H1 (cell line): ENCODE data around the gene MYH7. TPM values are rescaled to one million over a fixed set of nuclear protein-coding genes. Genes with fewer than 3 reads are reported as not detected.

Experiments
- CTCF ChIA-PET: fragments of 300-600 bp; sonication (Branson Sonifier 250); formaldehyde crosslinking; loops from one replicate; lab custom pipeline; 2021; ENCODE audit not compliant: partially characterized antibody; lab: Charles Lee
- POLR2A ChIA-PET: fragments of 300-600 bp; sonication (Branson Sonifier 250); formaldehyde crosslinking; loops from one replicate; lab custom pipeline; 2021; ENCODE audit warnings: inconsistent platforms; ENCODE audit not compliant: partially characterized antibody; lab: Charles Lee
- DNase-seq, 2 experiments: peaks; one replicate each; pipeline versions ENCODE4 v3.0.0 to v3.0.0-alpha.2; 2010 to 2022; ENCODE audit warnings: low spot score in 2 of 2, low read depth in 1 of 2, mixed read lengths in 1 of 2
- FAIRE-seq: peaks from 2 replicates; lab custom pipeline; 2011; peaks lifted over from hg19 to GRCh38; lab: Jason Lieb, UNC
- H2AFZ ChIP-seq: 2 replicates; pipeline ENCODE4 v1.8.1; 2012; ENCODE audit warnings: low read length, inconsistent platforms
- H2AK5ac ChIP-seq: 2 replicates; pipeline ENCODE4 v1.6.1; 2013; ENCODE audit warnings: low read depth, low read length
- H2BK120ac ChIP-seq: replicated peaks from 2 replicates; pipeline ENCODE3; 2013; ENCODE audit warnings: low read depth, low read length, inconsistent platforms
- H2BK12ac ChIP-seq: 2 replicates; pipeline ENCODE4 v1.6.1; 2013; ENCODE audit warnings: low read depth, low read length
- H2BK15ac ChIP-seq: 2 replicates; pipeline ENCODE4 v1.6.1; 2013; ENCODE audit warnings: low read length
- H2BK20ac ChIP-seq: 2 replicates; pipeline ENCODE4 v1.6.1; 2013; ENCODE audit warnings: low read length
- H2BK5ac ChIP-seq: 2 replicates; pipeline ENCODE4 v1.6.1; 2013; ENCODE audit warnings: low read depth, low read length
- H3K14ac ChIP-seq: 2 replicates; pipeline ENCODE4 v1.6.1; 2013; ENCODE audit warnings: inconsistent platforms; ENCODE audit not compliant: insufficient read length
- H3K18ac ChIP-seq: 2 replicates; pipeline ENCODE4 v1.6.1; 2013; ENCODE audit warnings: low read length; ENCODE audit errors: extremely low read depth
- H3K23ac ChIP-seq: 2 replicates; pipeline ENCODE4 v1.6.1; 2013; ENCODE audit warnings: inconsistent platforms; ENCODE audit not compliant: insufficient read length
- H3K23me2 ChIP-seq: 2 replicates; pipeline ENCODE4 v1.6.1; 2013; ENCODE audit warnings: low read depth, low read length
- H3K27ac ChIP-seq: 2 replicates; pipeline ENCODE4 v1.6.1; 2011; ENCODE audit warnings: low read depth, low read length, inconsistent platforms
- H3K27me3 ChIP-seq, 4 experiments: replicated peaks in 1 of 4; 1 replicate in 1 of 4; 2 replicates in 3 of 4; pipeline versions ENCODE4 v1.6.1 to v1.8.1; 2011 to 2013; ENCODE audit warnings: low read length in 3 of 4, mild to moderate bottlenecking in 3 of 4, inconsistent platforms in 2 of 4, mixed read lengths in 2 of 4, moderate library complexity in 1 of 4; ENCODE audit not compliant: control insufficient read depth in 3 of 4, insufficient read depth in 3 of 4; ENCODE audit errors: extremely low read depth in 1 of 4
- H3K36me3 ChIP-seq, 4 experiments: 2 replicates each; pipeline versions ENCODE4 v1.6.1 to v1.8.1; 2011 to 2013; ENCODE audit warnings: mild to moderate bottlenecking in 4 of 4, low read length in 3 of 4, moderate library complexity in 2 of 4, control low read depth in 1 of 4, inconsistent platforms in 1 of 4; ENCODE audit not compliant: insufficient read depth in 4 of 4, control insufficient read depth in 2 of 4
- H3K4ac ChIP-seq: replicated peaks from 2 replicates; pipeline ENCODE3; 2013; ENCODE audit warnings: low read length, low read depth, mixed read lengths, inconsistent platforms; ENCODE audit not compliant: insufficient read length
- H3K4me1 ChIP-seq, 4 experiments: replicated peaks in 1 of 4; 1 replicate in 1 of 4; 2 replicates in 3 of 4; pipeline versions ENCODE4 v1.6.1 to v1.8.1; 2011 to 2013; ENCODE audit warnings: low read length in 3 of 4, inconsistent platforms in 2 of 4, mixed read lengths in 1 of 4; ENCODE audit not compliant: insufficient read depth in 4 of 4, control insufficient read depth in 3 of 4
- H3K4me2 ChIP-seq, 2 experiments: 2 replicates each; pipeline versions ENCODE4 v1.6.1 to v1.8.1; 2011 to 2013; ENCODE audit warnings: low read depth in 2 of 2, low read length in 2 of 2, control low read depth in 1 of 2, inconsistent platforms in 1 of 2, mild to moderate bottlenecking in 1 of 2; ENCODE audit not compliant: insufficient read depth in 1 of 2
- H3K4me3 ChIP-seq, 4 experiments: fragments of 200-600, 300-600 bp in 1 of 4; sonication (generic), shearing (Covaris generic), sonication (Bioruptor Twin) in 1 of 4; 2 replicates each; pipeline versions ENCODE4 v1.5.1 to v1.8.1; 2011 to 2016; ENCODE audit warnings: low read length in 4 of 4, low read depth in 3 of 4, control low read depth in 2 of 4, inconsistent platforms in 2 of 4, mild to moderate bottlenecking in 2 of 4, mixed read lengths in 1 of 4, moderate library complexity in 1 of 4; ENCODE audit not compliant: insufficient read depth in 2 of 4; ENCODE audit errors: extremely low read depth in 1 of 4
- H3K56ac ChIP-seq: replicated peaks from 2 replicates; pipeline ENCODE3; 2013; ENCODE audit warnings: low read depth, mild to moderate bottlenecking, mixed read lengths, low read length, inconsistent platforms; ENCODE audit not compliant: insufficient read length
- H3K79me1 ChIP-seq: 2 replicates; pipeline ENCODE4 v1.6.1; 2013; ENCODE audit warnings: low read depth, low read length, control low read depth
- H3K79me2 ChIP-seq, 2 experiments: 2 replicates each; pipeline versions ENCODE4 v1.6.1 to v1.8.1; 2012 to 2013; ENCODE audit warnings: low read length in 2 of 2, mild to moderate bottlenecking in 2 of 2, inconsistent platforms in 1 of 2; ENCODE audit not compliant: insufficient read depth in 2 of 2, control insufficient read depth in 1 of 2
- H3K9ac ChIP-seq, 4 experiments: replicated peaks in 1 of 4; 1 replicate in 1 of 4; 2 replicates in 3 of 4; pipeline versions ENCODE4 v1.6.1 to v1.8.1; 2011 to 2013; ENCODE audit warnings: low read depth in 3 of 4, low read length in 3 of 4, control low read depth in 2 of 4, mild to moderate bottlenecking in 2 of 4, moderate library complexity in 2 of 4, inconsistent platforms in 1 of 4; ENCODE audit errors: extremely low read depth in 1 of 4
- H3K9me3 ChIP-seq, 2 experiments: 2 replicates each; pipeline versions ENCODE4 v1.6.1 to v1.8.1; 2012 to 2013; ENCODE audit warnings: mild to moderate bottlenecking in 2 of 2, moderate library complexity in 2 of 2, control low read depth in 1 of 2, inconsistent platforms in 1 of 2, low read depth in 1 of 2, low read length in 1 of 2, mixed read lengths in 1 of 2; ENCODE audit not compliant: insufficient read depth in 2 of 2
- H4K20me1 ChIP-seq, 2 experiments: replicated peaks in 1 of 2; 2 replicates each; pipeline versions ENCODE3 to v1.8.1; 2011 to 2013; ENCODE audit warnings: inconsistent platforms in 2 of 2, low read length in 2 of 2, mild to moderate bottlenecking in 1 of 2; ENCODE audit not compliant: insufficient read depth in 2 of 2, control insufficient read depth in 1 of 2
- H4K5ac ChIP-seq: 2 replicates; pipeline ENCODE4 v1.6.1; 2013; ENCODE audit warnings: low read length, low read depth, mixed read lengths, inconsistent platforms; ENCODE audit not compliant: insufficient read length
- H4K8ac ChIP-seq: 2 replicates; pipeline ENCODE4 v1.8.0; 2013; ENCODE audit warnings: mild to moderate bottlenecking, moderate library complexity, low read length, inconsistent platforms; ENCODE audit not compliant: insufficient read depth; ENCODE audit errors: extremely low read depth
- H4K91ac ChIP-seq: replicated peaks from 2 replicates; pipeline ENCODE3; 2013; ENCODE audit warnings: low read length, mixed read lengths, inconsistent platforms; ENCODE audit not compliant: insufficient read length
- BRCA1 ChIP-seq: IDR thresholded peaks from 2 replicates; pipeline ENCODE4 v1.6.1; 2012; ENCODE audit warnings: low read depth, low read length, improper control_type of control experiment
- CEBPB ChIP-seq: IDR thresholded peaks from 2 replicates; pipeline ENCODE4 v1.6.1; 2012; ENCODE audit warnings: low read depth, low read length
- KDM4A ChIP-seq: IDR thresholded peaks from one replicate; pipeline ENCODE4 v1.7.1; 2012; ENCODE audit warnings: low read depth, mild to moderate bottlenecking, moderate library complexity, low read length, inconsistent platforms; ENCODE audit not compliant: severe bottlenecking
- SIN3A ChIP-seq, 2 experiments: IDR thresholded peaks in 1 of 2; conservative IDR thresholded peaks in 1 of 2; 2 replicates each; pipeline ENCODE4 v1.6.1; 2011 to 2012; ENCODE audit warnings: low read length in 2 of 2, improper control_type of control experiment in 1 of 2, low read depth in 1 of 2, mild to moderate bottlenecking in 1 of 2
- SP2 ChIP-seq: IDR thresholded peaks from 2 replicates; pipeline ENCODE4 v1.6.1; 2012; ENCODE audit warnings: mild to moderate bottlenecking, low read length, inconsistent platforms
- WGBS, 2 experiments: shearing (Covaris generic) in 1 of 2; methylation state at CpG; one replicate each; pipeline versions ENCODE4 v1.1.6 to v1.1.7; 2013 to 2015; ENCODE audit warnings: low lambda C conversion rate in 2 of 2, mixed read lengths in 2 of 2, inconsistent platforms in 1 of 2, low coverage in 1 of 2, missing lambda C conversion rate in 1 of 2; ENCODE audit not compliant: insufficient replicate concordance in 2 of 2, insufficient coverage in 1 of 2, insufficient read length in 1 of 2; ENCODE audit errors: extremely low coverage in 1 of 2, missing lambda C conversion rate in 1 of 2; 5-methylcytosine and 5-hydroxymethylcytosine counted together
- polyA plus RNA-seq, 7 experiments: library from polyadenylated mRNA; depleted of rRNA in 3 of 7; stranded (reverse) in 5 of 7; unstranded in 2 of 7; fragments of >200 nt in 5 of 7; fragments of 200-250 nt in 2 of 7; gene quantifications; 1 replicate in 5 of 7; 2 replicates in 1 of 7; 4 replicates in 1 of 7; pipeline versions ENCODE4 v1.2.1 to v1.2.3, GENCODE V29; 2011 to 2013; ENCODE audit warnings: missing spikeins in 2 of 7, mixed read lengths in 2 of 7
- total RNA-seq: library from RNA; stranded (reverse); fragmentation: NEBNext Ultra II Directional; extraction: Animal tissue kit (Norgen Biotek cat#: 25700); gene quantifications from 2 replicates; pipeline ENCODE4 v1.2.1, GENCODE V29; 2021

MYH7 gene
- total and polyA plus RNA-seq, 2 of the 8 experiments (the other 6 are each of a cell fraction or from before 2014, with no cell fraction given) = not detected

GRCh38 chr14:23396781-23397407 lies 38.6 kb downstream of the MYH7 start:
- Histone ChIP-seq H3K79me1 (no peaks in the 10 kb centered on the region), H3K4ac (no peak overlapping the region), H2BK5ac (no peak overlapping the region), H3K27ac (no peak overlapping the region), H3K79me2 (no peaks in the 10 kb centered on the region), H3K4me2 (no peak overlapping the region), H3K14ac (no peak overlapping the region), H2AK5ac (no peak overlapping the region), H4K5ac (no peak overlapping the region), H4K20me1 (peaks cover 0 to 2% of the 10 kb centered on the region in 2 experiments), H3K56ac (no peak overlapping the region), H2AFZ (no peak overlapping the region), H2BK120ac (no peak overlapping the region), H4K8ac (no peak overlapping the region), H3K18ac (no peak overlapping the region), H3K9ac (no peak overlapping the region), H4K91ac (no peak overlapping the region), H3K9me3 (no peaks in the 10 kb centered on the region), H3K23ac (no peak overlapping the region), H3K36me3 (no peaks in the 10 kb centered on the region), H2BK15ac (no peak overlapping the region), H3K23me2 (no peaks in the 10 kb centered on the region), H3K4me3 (no peak overlapping the region), H3K27me3 (no peaks in the 10 kb centered on the region; a peak in 3 of 7 replicates), H2BK12ac (no peak overlapping the region), H2BK20ac (no peak overlapping the region), H3K4me1 (no peaks in the 10 kb centered on the region)
- no peak for FAIRE-seq
- DNase-seq = no peak
- POLR2A ChIA-PET = interaction anchor here (1.1 kb wide), 1 partner anchor 51 kb away, joined by 3 read pairs; no protein-coding TSS in a partner anchor
- TF ChIP-seq CEBPB (no peak), BRCA1 (no peak), SIN3A (conservative IDR thresholded peaks at IDR 0.05 in 1 of 2, IDR thresholded peaks at IDR 0.05 in 1 of 2; ENCODE audit: low read depth in 1 of 2, low read length in 2 of 2) (no peak), KDM4A (no peak), SP2 (no peak)
- 97% methylated on average over 10 of the region's 10 CpGs; no CpG with 5 or more reads in 1 of the 2 experiments for WGBS, 2 experiments
- CTCF ChIA-PET = interaction anchor here (1.2 to 7.0 kb wide), 3 partner anchors 17 to 86 kb away, joined by 4 to 96 read pairs (median 6); partner anchors contain the start of gene CMTM5
